Measurements from ENCODE around the gene FAHD2A. TPM values are rescaled to one million over a fixed set of nuclear protein-coding genes. Genes with fewer than 3 reads are reported as not detected.
"Not testable (repeated sequence)": the region's sequence is repeated elsewhere in the genome, so short reads cannot be mapped to it uniquely, and the experiment has no call there.

Gene FAHD2A
- total and polyA plus RNA-seq, 2 of the 8 experiments (the other 6 are each of a cell fraction or from before 2014, with no cell fraction given): 24.2 to 26.7 TPM

GRCh38 chr2:95442474-95443099, 40.1 kb downstream of the FAHD2A start:
- H3K18ac ChIP-seq (ENCODE audit: extremely low read depth, low read length); H3K4me2 ChIP-seq (ENCODE audit: insufficient read depth in 1 of 2, low read depth in 2 of 2, low read length in 2 of 2); POLR2A ChIA-PET (ENCODE audit: partially characterized antibody); H3K14ac ChIP-seq (ENCODE audit: insufficient read length); H4K91ac ChIP-seq (replicated peaks; ENCODE audit: insufficient read length, low read length); H2AK5ac ChIP-seq (ENCODE audit: low read depth, low read length); H3K27me3 ChIP-seq (replicated peaks in 1 of 4; ENCODE audit: control insufficient read depth in 3 of 4, extremely low read depth in 1 of 4, insufficient read depth in 3 of 4, low read length in 3 of 4); H3K4ac ChIP-seq (replicated peaks; ENCODE audit: insufficient read length, low read depth, low read length); H2BK15ac ChIP-seq (ENCODE audit: low read length); H3K79me2 ChIP-seq (ENCODE audit: control insufficient read depth in 1 of 2, insufficient read depth in 2 of 2, low read length in 2 of 2); H2BK20ac ChIP-seq (ENCODE audit: low read length); H2BK12ac ChIP-seq (ENCODE audit: low read depth, low read length); H3K23ac ChIP-seq (ENCODE audit: insufficient read length); H3K79me1 ChIP-seq (ENCODE audit: low read depth, low read length); H3K9me3 ChIP-seq (ENCODE audit: insufficient read depth in 2 of 2, low read depth in 1 of 2, low read length in 1 of 2); H2BK120ac ChIP-seq (replicated peaks; ENCODE audit: low read depth, low read length); H3K36me3 ChIP-seq (ENCODE audit: control insufficient read depth in 2 of 4, insufficient read depth in 4 of 4, low read length in 3 of 4); H4K20me1 ChIP-seq (replicated peaks in 1 of 2; ENCODE audit: control insufficient read depth in 1 of 2, insufficient read depth in 2 of 2, low read length in 2 of 2); H4K8ac ChIP-seq (ENCODE audit: extremely low read depth, insufficient read depth, low read length); H3K9ac ChIP-seq (replicated peaks in 1 of 4; ENCODE audit: extremely low read depth in 1 of 4, low read depth in 3 of 4, low read length in 3 of 4); H4K5ac ChIP-seq (ENCODE audit: insufficient read length, low read depth, low read length); H3K4me1 ChIP-seq (replicated peaks in 1 of 4; ENCODE audit: control insufficient read depth in 3 of 4, insufficient read depth in 4 of 4, low read length in 3 of 4); H2AFZ ChIP-seq (ENCODE audit: low read length); H3K23me2 ChIP-seq (ENCODE audit: low read depth, low read length); H3K56ac ChIP-seq (replicated peaks; ENCODE audit: insufficient read length, low read depth, low read length); DNase-seq (ENCODE audit: low read depth in 1 of 2, low spot score in 2 of 2); FAIRE-seq; H3K4me3 ChIP-seq (ENCODE audit: extremely low read depth in 1 of 4, insufficient read depth in 2 of 4, low read depth in 3 of 4, low read length in 4 of 4); H2BK5ac ChIP-seq (ENCODE audit: low read depth, low read length); CTCF ChIA-PET (ENCODE audit: partially characterized antibody); H3K27ac ChIP-seq (ENCODE audit: low read depth, low read length): not testable (repeated sequence)
- no CpG with 5 or more reads among the region's 2 CpGs for WGBS, 2 experiments (ENCODE audit: extremely low coverage in 1 of 2, insufficient coverage in 1 of 2, insufficient read length in 1 of 2, insufficient replicate concordance in 2 of 2, low coverage in 1 of 2, low lambda C conversion rate in 2 of 2, missing lambda C conversion rate in 1 of 2)

- FAIRE-seq; POLR2A ChIA-PET (ENCODE audit: partially characterized antibody); CTCF ChIA-PET (ENCODE audit: partially characterized antibody): not testable (repeated sequence)
Observed at GRCh38 chr2:95445317-95445716, 42.8 kb downstream of the FAHD2A start.

More at GRCh38 chr2:95445317-95445716, 42.8 kb downstream of the FAHD2A start:
- not testable (repeated sequence) for H3K27me3 ChIP-seq (replicated peaks in 1 of 4; ENCODE audit: control insufficient read depth in 3 of 4, extremely low read depth in 1 of 4, insufficient read depth in 3 of 4, low read length in 3 of 4); H3K4me3 ChIP-seq (ENCODE audit: extremely low read depth in 1 of 4, insufficient read depth in 2 of 4, low read depth in 3 of 4, low read length in 4 of 4); H3K56ac ChIP-seq (replicated peaks; ENCODE audit: insufficient read length, low read depth, low read length); H2BK12ac ChIP-seq (ENCODE audit: low read depth, low read length); H3K79me2 ChIP-seq (ENCODE audit: control insufficient read depth in 1 of 2, insufficient read depth in 2 of 2, low read length in 2 of 2); DNase-seq (ENCODE audit: low read depth in 1 of 2, low spot score in 2 of 2); H2BK120ac ChIP-seq (replicated peaks; ENCODE audit: low read depth, low read length); H3K23ac ChIP-seq (ENCODE audit: insufficient read length); H3K4me1 ChIP-seq (replicated peaks in 1 of 4; ENCODE audit: control insufficient read depth in 3 of 4, insufficient read depth in 4 of 4, low read length in 3 of 4); H4K5ac ChIP-seq (ENCODE audit: insufficient read length, low read depth, low read length); H3K4ac ChIP-seq (replicated peaks; ENCODE audit: insufficient read length, low read depth, low read length); H3K18ac ChIP-seq (ENCODE audit: extremely low read depth, low read length); H2AFZ ChIP-seq (ENCODE audit: low read length); H3K9ac ChIP-seq (replicated peaks in 1 of 4; ENCODE audit: extremely low read depth in 1 of 4, low read depth in 3 of 4, low read length in 3 of 4); H3K9me3 ChIP-seq (ENCODE audit: insufficient read depth in 2 of 2, low read depth in 1 of 2, low read length in 1 of 2); H2BK5ac ChIP-seq (ENCODE audit: low read depth, low read length); H3K36me3 ChIP-seq (ENCODE audit: control insufficient read depth in 2 of 4, insufficient read depth in 4 of 4, low read length in 3 of 4); H2AK5ac ChIP-seq (ENCODE audit: low read depth, low read length); H3K23me2 ChIP-seq (ENCODE audit: low read depth, low read length); H4K20me1 ChIP-seq (replicated peaks in 1 of 2; ENCODE audit: control insufficient read depth in 1 of 2, insufficient read depth in 2 of 2, low read length in 2 of 2); H2BK15ac ChIP-seq (ENCODE audit: low read length); H3K27ac ChIP-seq (ENCODE audit: low read depth, low read length); H2BK20ac ChIP-seq (ENCODE audit: low read length); H3K79me1 ChIP-seq (ENCODE audit: low read depth, low read length); H4K91ac ChIP-seq (replicated peaks; ENCODE audit: insufficient read length, low read length); H4K8ac ChIP-seq (ENCODE audit: extremely low read depth, insufficient read depth, low read length); H3K4me2 ChIP-seq (ENCODE audit: insufficient read depth in 1 of 2, low read depth in 2 of 2, low read length in 2 of 2); H3K14ac ChIP-seq (ENCODE audit: insufficient read length)
- no CpG with 5 or more reads among the region's 2 CpGs for WGBS, 2 experiments (ENCODE audit: extremely low coverage in 1 of 2, insufficient coverage in 1 of 2, insufficient read length in 1 of 2, insufficient replicate concordance in 2 of 2, low coverage in 1 of 2, low lambda C conversion rate in 2 of 2, missing lambda C conversion rate in 1 of 2)
